GM19372 (cell line): ENCODE results near the gene ANKRD2.

Experiments
- ATAC-seq: cut with Tn5 transposase; IDR thresholded peaks from one replicate; pipeline ENCODE4 v1.9.1; 2021; ENCODE audit warnings: mild to moderate bottlenecking, low read depth, moderate library complexity; ENCODE audit not compliant: unreplicated experiment

ANKRD2 gene

DNA sequence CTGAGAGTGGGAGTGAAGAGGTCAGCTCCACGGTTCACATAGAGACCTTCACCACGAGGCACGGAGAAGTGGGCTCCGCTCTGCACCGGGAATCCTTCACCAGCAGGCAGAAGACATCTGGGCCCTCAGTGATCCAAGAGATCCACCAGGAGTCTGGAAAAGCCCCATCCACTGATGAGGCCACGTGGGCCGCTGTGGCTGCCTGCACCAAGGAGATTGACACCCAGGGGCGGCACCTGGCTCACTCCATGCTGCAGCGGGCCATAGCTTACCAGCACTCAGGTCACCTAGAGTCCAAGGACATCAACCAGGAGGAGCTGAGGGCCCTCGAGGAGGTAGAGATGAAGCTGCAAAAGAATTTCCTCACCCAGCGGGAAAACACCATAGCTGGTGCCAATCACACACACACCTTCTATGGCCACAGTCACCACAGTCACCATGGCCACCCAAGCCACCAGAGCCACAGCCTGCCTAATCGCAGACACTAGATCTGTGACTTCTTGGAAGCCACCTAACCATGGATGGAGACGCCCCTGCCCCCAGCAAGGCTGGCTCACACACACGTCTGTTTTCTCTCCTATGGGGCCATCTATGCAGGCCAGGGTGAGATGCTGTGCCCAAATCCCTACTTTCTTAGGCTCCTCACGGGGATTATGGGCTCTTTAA, 17.6 kb downstream of the ANKRD2 start:
- no peak for ATAC-seq

- no peak for ATAC-seq
Observed at GRCh38 chr10:97590748-97591495, 18.3 kb downstream of the ANKRD2 start.

GRCh38 chr10:97593421-97593820, 20.8 kb downstream of the ANKRD2 start:
- ATAC-seq: no peak

- ATAC-seq: no peak
Observed at GRCh38 chr10:97596101-97597082, 23.8 kb downstream of the ANKRD2 start.

DNA sequence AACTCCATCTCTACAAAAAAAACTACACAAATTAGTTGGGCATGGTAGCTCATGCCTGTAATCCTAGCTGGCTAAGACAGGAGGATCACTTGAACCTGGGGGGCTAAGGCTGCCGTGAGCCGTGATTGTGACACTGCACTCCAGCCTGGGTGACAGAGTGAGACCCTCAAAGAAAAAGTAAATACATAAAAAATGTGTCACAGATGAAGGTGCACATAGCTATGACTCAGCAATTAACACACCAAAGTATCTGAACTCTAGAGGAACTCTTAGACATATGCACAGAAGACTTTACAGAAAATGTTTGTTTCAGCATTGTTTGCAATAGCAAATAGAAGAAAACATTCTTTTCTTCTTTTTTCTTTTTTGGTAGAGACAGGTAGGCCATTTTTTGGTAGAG, 25.2 kb downstream of the ANKRD2 start:
- ATAC-seq: no peak

DNA sequence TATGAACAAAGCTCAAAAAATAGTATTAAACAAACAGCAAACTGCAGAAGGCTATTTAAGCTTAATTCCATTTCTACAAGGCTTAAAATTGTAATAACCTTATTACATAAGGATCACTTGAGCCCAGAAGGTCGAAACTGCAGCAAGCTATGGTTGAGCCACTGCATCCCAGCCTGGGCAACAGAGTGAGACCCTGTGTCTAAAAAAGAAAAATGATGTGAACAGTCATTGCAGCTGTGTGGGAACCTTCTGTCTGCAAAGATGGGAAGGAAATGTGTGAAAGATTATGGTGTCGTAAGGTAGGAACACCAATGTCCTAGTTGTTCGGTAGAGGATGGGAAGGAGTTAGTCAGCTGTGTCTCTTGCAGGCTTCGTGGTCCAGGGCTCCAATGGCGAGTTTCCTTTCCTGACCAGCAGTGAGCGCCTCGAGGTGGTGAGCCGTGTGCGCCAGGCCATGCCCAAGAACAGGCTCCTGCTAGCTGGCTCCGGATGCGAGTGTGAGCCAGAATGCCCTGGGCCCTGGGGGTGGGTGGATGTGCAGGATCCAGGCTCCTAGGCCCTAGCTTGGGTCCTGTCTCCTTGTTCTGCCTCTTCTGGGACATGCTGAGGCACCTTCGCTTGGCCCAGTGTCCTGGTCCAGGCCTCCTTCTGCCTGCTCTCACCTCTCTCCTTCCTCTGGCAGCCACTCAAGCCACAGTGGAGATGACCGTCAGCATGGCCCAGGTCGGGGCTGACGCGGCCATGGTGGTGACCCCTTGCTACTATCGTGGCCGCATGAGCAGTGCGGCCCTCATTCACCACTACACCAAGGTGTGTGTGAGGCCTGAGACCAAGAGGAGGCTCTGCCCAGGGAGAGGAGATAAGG, 26.1 kb downstream of the ANKRD2 start:
- ATAC-seq: no peak

DNA sequence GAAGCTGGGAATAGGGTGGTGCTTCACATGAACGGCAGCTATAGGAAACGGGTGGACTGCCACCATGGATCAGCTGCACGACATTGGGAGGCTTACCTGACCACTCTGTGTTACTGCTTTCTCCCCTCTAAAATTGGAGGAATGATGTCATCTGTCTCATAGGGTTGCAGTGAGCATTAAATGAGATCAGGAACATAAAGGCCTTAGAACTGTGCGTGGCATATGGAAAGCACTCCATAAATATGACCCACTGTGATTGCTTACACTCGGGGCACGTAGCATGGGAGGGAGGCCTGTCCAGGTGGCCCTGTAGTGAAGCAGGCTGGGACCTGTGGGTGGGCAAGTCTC, 26.7 kb downstream of the ANKRD2 start:
- ATAC-seq: no peak

GRCh38 chr10:97600616-97601015, 28.0 kb downstream of the ANKRD2 start:
- no peak for ATAC-seq

GRCh38 chr10:97601268-97602215, 29.0 kb downstream of the ANKRD2 start:
- ATAC-seq: no peak

- no peak for ATAC-seq
Observed at GRCh38 chr10:97607095-97607636, 34.6 kb downstream of the ANKRD2 start.

GRCh38 chr10:97608991-97609561, 36.5 kb downstream of the ANKRD2 start:
- ATAC-seq: no peak

GRCh38 chr10:97611473-97611872, 38.9 kb downstream of the ANKRD2 start:
- ATAC-seq: no peak

DNA sequence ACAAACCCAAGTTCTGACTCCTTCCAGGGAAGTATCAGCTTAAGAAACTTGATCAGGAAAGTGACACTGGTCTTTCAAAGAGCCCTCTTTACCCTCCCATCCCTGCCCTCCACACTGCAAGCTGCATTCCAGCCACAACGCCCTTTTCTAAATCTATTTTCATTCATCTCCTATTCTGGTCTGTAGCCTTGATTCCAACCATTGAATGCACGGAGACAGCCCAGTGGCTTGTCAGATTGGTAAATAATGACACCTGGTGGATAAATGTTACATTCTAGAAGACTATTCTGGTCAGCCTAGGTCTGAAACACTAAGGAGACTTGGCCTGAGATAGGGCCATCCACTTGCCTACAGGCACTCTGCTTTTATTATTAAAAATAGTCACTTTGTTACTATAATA, 39.8 kb downstream of the ANKRD2 start:
- ATAC-seq: no peak

- ATAC-seq: no peak
Observed at GRCh38 chr10:97618285-97618684, 45.7 kb downstream of the ANKRD2 start.

- ATAC-seq: no peak
Observed at GRCh38 chr10:97618733-97619132, 46.2 kb downstream of the ANKRD2 start.

DNA sequence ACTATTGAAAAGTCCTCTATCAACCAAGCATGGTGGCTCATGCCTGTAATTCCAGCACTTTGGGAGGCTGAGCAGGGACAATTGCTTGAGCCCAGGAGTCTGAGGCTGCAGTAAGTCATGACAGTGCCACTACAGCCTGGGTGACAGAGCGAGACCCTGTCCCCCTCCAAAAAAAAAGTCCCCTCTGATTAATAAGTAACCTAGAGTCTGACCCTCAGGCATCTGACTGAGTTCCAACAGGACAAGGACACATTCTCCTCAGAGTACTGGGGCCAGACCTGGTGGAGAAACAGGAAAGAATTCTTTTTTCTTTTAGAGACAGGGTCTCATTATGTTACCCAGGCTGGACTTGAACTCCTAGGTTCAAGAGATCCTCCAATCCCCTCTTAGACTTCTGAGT, 50.7 kb downstream of the ANKRD2 start:
- no peak for ATAC-seq

GRCh38 chr10:97627731-97628130, 55.2 kb downstream of the ANKRD2 start:
- ATAC-seq: no peak

- no peak for ATAC-seq
Observed at GRCh38 chr10:97628228-97628627, 55.6 kb downstream of the ANKRD2 start.
